Neutrophil (primary cell): Measurements from ENCODE around the gene TMEM252.

Experiments used
- H3K27ac ChIP-seq: fragments of 200-600 bp; sonication (generic); 2 replicates; pipeline ENCODE4 v1.5.1; 2016; ENCODE audit warnings: mild to moderate bottlenecking, moderate library complexity
- H3K27me3 ChIP-seq: fragments of 200-600 bp; sonication (generic); 2 replicates; pipeline ENCODE4 v1.6.0; 2016; ENCODE audit warnings: mild to moderate bottlenecking
- H3K36me3 ChIP-seq: fragments of 200-600 bp; sonication (generic); 2 replicates; pipeline ENCODE4 v1.5.1; 2017
- H3K4me1 ChIP-seq, 2 experiments: fragments of 200-600 bp in 1 of 2; sonication (generic) in 1 of 2; 1 replicate in 1 of 2; 2 replicates in 1 of 2; pipeline versions ENCODE4 v1.5.1 to v1.6.1; 2013 to 2016; ENCODE audit warnings: low read depth in 1 of 2, low read length in 1 of 2, mild to moderate bottlenecking in 1 of 2, moderate library complexity in 1 of 2; ENCODE audit not compliant: control insufficient read depth in 1 of 2, insufficient read depth in 1 of 2
- H3K4me3 ChIP-seq, 2 experiments: fragments of 200-600 bp in 1 of 2; sonication (generic) in 1 of 2; 1 replicate in 1 of 2; 2 replicates in 1 of 2; pipeline ENCODE4 v1.5.1; 2013 to 2016; ENCODE audit warnings: low read depth in 1 of 2, low read length in 1 of 2, mild to moderate bottlenecking in 1 of 2, moderate library complexity in 1 of 2
- H3K9me3 ChIP-seq: fragments of 200-600 bp; sonication (generic); 2 replicates; pipeline ENCODE4 v1.5.1; 2016
- TF ChIP-seq, protein P1 (sequence below): fragments of 200-600 bp; sonication (generic); IDR thresholded peaks from 2 replicates; pipeline ENCODE4 v1.5.1; 2016; ENCODE audit warnings: antibody characterized with exemption

The TMEM252 gene

DNA sequence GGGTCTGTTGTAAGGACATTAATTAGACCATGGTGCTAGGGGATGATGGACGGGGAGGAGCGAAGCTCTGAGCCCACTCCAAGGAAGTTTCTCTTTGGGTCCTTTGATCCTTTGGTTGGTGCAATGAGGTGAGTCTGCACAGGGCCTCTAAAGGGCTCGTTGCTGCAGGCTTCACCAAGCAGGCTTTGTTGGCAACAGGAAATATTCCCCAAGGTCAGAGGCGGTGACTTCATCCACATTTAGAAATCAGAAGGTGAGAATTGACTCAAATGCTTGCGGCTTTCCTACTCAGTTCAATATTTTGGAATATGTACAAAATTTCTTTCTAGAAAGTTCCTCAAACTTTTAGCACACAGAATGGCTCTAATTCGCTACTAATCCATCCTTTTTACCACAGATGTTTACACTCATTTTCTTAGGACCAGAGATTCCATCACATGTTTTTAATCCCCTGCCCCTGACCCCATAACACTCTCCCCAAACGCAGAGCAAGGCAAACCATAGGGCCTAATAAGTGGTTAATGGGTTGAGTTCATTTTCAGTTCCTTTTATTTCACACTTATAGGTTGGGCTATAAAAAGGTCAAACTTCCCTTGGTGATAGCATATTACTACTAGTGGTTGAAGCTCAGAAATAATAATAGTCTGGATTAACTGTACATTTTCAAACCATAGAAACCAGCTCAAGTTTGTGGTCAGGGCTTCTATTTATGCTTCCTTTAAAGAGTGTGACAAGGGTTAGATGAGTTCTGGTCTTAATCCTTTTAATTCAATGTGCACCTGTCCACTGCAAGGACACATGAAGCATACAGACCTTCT lies 37.3 kb upstream of the TMEM252 start:
- H3K4me3 ChIP-seq, result no peak overlapping the region
- no peaks in the 10 kb centered on the region for H3K27me3 ChIP-seq
- no peaks in the 10 kb centered on the region for H3K9me3 ChIP-seq
- no peaks in the 10 kb centered on the region for H3K36me3 ChIP-seq
- H3K27ac ChIP-seq, result no peak overlapping the region
- TF ChIP-seq, protein P1, sequence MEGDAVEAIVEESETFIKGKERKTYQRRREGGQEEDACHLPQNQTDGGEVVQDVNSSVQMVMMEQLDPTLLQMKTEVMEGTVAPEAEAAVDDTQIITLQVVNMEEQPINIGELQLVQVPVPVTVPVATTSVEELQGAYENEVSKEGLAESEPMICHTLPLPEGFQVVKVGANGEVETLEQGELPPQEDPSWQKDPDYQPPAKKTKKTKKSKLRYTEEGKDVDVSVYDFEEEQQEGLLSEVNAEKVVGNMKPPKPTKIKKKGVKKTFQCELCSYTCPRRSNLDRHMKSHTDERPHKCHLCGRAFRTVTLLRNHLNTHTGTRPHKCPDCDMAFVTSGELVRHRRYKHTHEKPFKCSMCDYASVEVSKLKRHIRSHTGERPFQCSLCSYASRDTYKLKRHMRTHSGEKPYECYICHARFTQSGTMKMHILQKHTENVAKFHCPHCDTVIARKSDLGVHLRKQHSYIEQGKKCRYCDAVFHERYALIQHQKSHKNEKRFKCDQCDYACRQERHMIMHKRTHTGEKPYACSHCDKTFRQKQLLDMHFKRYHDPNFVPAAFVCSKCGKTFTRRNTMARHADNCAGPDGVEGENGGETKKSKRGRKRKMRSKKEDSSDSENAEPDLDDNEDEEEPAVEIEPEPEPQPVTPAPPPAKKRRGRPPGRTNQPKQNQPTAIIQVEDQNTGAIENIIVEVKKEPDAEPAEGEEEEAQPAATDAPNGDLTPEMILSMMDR, result no peak
- no peaks in the 10 kb centered on the region for H3K4me1 ChIP-seq

DNA sequence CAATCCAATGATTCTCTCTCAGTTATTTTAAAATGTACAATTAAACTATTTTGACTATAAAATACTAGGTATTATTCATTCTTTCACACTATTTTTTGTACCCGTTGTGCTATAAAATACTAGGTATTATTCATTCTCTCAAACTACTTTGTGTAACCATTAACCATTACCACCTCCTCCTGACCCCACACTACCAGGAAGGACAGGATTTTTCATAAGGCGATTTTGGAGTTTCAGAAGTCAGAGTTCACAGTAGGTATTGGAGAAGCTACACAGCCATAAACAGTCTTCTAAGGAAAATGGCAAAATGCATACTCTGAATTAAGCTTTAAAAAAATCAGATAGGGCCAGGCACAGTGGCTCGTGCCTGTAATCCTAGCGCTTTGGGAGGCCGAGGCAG lies 35.1 kb upstream of the TMEM252 start:
- TF ChIP-seq, protein P1, result no peak
- H3K4me1 ChIP-seq, result no peaks in the 10 kb centered on the region
- no peaks in the 10 kb centered on the region for H3K9me3 ChIP-seq
- no peak overlapping the region for H3K27ac ChIP-seq
- H3K4me3 ChIP-seq, result no peak overlapping the region
- H3K27me3 ChIP-seq, result no peaks in the 10 kb centered on the region
- no peaks in the 10 kb centered on the region for H3K36me3 ChIP-seq

DNA sequence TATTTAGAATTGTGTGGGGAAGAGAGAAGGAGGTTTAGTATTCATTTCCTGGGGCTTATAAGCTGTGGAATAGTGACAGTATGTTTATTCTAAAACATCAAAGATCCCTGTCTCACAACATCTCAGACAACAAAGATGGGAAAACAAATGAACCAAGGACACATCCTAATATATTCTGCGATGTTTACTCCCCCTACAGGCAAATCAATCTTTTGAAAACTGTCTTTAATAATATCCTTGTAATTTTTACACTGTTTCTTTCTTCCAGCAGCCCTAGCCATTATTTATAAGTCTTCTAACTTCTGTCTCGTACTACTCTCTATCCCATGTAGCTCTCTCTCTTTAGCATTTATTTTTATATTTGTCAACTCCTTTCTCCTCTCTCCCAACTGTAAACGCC lies 33.5 kb upstream of the TMEM252 start:
- Histone ChIP-seq H3K36me3 (no peaks in the 10 kb centered on the region), H3K27me3 (no peaks in the 10 kb centered on the region), H3K4me1 (no peaks in the 10 kb centered on the region), H3K27ac (no peak overlapping the region), H3K9me3 (no peaks in the 10 kb centered on the region), H3K4me3 (no peak overlapping the region)
- TF ChIP-seq, protein P1, result no peak

DNA sequence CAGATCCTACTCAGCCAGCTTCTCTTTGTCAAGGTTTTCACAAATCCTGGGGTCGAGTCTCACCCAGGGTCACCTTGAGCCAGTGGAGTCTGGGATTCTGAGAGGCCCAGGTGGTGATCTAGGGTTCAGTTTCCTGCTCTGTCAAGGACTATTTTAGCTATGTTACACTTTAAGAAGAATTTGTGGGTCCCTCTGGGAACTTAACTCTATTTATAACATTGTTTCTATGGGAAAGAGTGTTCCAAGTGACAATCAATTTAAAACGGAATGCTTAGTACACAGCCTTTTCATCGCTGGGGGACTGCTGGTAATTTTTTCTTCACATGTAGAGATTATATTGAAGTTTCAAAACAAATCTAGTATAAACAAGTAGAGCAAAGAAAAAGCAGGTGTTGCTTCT lies 26.9 kb upstream of the TMEM252 start:
- Histone ChIP-seq H3K36me3 (no peaks in the 10 kb centered on the region), H3K27ac (peak overlapping the region; percentile 96), H3K4me3 (no peak overlapping the region), H3K4me1 (peaks cover 45 to 59% of the 10 kb centered on the region in 2 experiments), H3K9me3 (no peaks in the 10 kb centered on the region), H3K27me3 (no peaks in the 10 kb centered on the region)
- TF ChIP-seq, protein P1, result no peak

DNA sequence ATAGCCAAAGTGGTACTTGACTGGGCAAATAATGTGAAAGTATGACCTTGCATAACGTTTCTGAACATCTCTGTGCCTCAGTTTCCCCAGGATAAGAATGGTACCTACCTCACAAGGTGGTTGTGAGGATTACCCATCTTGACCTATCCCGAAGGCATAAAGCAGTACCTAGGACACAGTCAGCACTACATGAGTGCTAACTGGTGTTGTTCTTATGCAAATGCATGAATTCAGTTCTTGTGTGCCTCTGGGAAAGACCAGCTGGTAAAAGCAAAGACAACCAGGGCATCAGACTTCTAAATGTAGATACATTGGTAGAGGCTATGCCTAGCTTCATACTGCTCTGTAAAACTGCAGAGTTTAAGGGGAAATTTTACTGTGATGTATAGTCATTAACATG lies 21.8 kb upstream of the TMEM252 start:
- Histone ChIP-seq H3K9me3 (no peaks in the 10 kb centered on the region), H3K36me3 (peaks cover 11% of the 10 kb centered on the region), H3K27me3 (no peaks in the 10 kb centered on the region), H3K27ac (peak overlapping the region; percentile 96), H3K4me3 (no peak overlapping the region), H3K4me1 (peaks cover 78 to 100% of the 10 kb centered on the region in 2 experiments)
- TF ChIP-seq, protein P1, result no peak
